ENCODE measurements around the gene MLLT10. TPM values are rescaled to one million over a fixed set of nuclear protein-coding genes. Genes with fewer than 3 reads are reported as not detected.

The MLLT10 gene
- total and polyA plus RNA-seq, 2 of the 8 experiments (the other 6 are each of a cell fraction or from before 2014, with no cell fraction given), result 53.1 to 62.1 TPM

DNA sequence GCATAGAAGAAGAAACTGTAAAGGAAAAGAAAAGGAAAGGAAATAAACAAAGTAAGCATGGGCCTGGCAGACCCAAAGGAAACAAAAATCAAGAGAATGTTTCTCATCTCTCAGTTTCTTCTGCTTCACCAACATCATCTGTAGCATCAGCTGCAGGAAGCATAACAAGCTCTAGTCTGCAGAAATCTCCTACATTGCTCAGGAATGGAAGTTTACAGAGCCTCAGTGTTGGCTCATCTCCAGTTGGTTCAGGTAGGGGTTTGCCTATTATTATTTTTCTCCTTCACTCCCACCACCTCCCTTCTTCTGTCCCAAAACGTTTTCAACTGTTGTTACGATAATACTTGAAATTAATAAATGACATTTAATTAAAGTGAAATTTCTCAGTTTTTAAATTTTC lies 139.6 kb downstream of the MLLT10 start:
- Histone ChIP-seq H2BK5ac (ENCODE audit: low read depth, low read length) (no peak overlapping the region), H3K9me3 (ENCODE audit: insufficient read depth in 2 of 2, low read depth in 1 of 2, low read length in 1 of 2) (no peaks in the 10 kb centered on the region), H3K79me1 (ENCODE audit: low read depth, low read length) (no peaks in the 10 kb centered on the region; the same call in 1 of the 2 replicates), H3K27me3 (replicated peaks in 1 of 4; ENCODE audit: control insufficient read depth in 3 of 4, extremely low read depth in 1 of 4, insufficient read depth in 3 of 4, low read length in 3 of 4) (no peaks in the 10 kb centered on the region), H2BK12ac (ENCODE audit: low read depth, low read length) (no peak overlapping the region), H3K27ac (ENCODE audit: low read depth, low read length) (no peak overlapping the region), H2AK5ac (ENCODE audit: low read depth, low read length) (no peak overlapping the region), H4K5ac (ENCODE audit: insufficient read length, low read depth, low read length) (no peak overlapping the region), H3K14ac (ENCODE audit: insufficient read length) (no peak overlapping the region), H3K4ac (replicated peaks; ENCODE audit: insufficient read length, low read depth, low read length) (no peak overlapping the region), H2BK20ac (ENCODE audit: low read length) (no peak overlapping the region), H4K8ac (ENCODE audit: extremely low read depth, insufficient read depth, low read length) (no peak overlapping the region), H3K9ac (replicated peaks in 1 of 4; ENCODE audit: extremely low read depth in 1 of 4, low read depth in 3 of 4, low read length in 3 of 4) (no peak overlapping the region), H2AFZ (ENCODE audit: low read length) (no peak overlapping the region), H3K23me2 (ENCODE audit: low read depth, low read length) (no peaks in the 10 kb centered on the region), H3K23ac (ENCODE audit: insufficient read length) (no peak overlapping the region), H2BK15ac (ENCODE audit: low read length) (no peak overlapping the region), H3K36me3 (ENCODE audit: control insufficient read depth in 2 of 4, insufficient read depth in 4 of 4, low read length in 3 of 4) (peaks cover 0 to 17% (median 2%) of the 10 kb centered on the region in 4 experiments; a peak in 4 of 8 replicates), H3K18ac (ENCODE audit: extremely low read depth, low read length) (no peak overlapping the region), H4K20me1 (replicated peaks in 1 of 2; ENCODE audit: control insufficient read depth in 1 of 2, insufficient read depth in 2 of 2, low read length in 2 of 2) (no peaks in the 10 kb centered on the region), H2BK120ac (replicated peaks; ENCODE audit: low read depth, low read length) (no peak overlapping the region), H3K4me3 (ENCODE audit: extremely low read depth in 1 of 4, insufficient read depth in 2 of 4, low read depth in 3 of 4, low read length in 4 of 4) (no peak overlapping the region), H4K91ac (replicated peaks; ENCODE audit: insufficient read length, low read length) (no peak overlapping the region), H3K4me2 (ENCODE audit: insufficient read depth in 1 of 2, low read depth in 2 of 2, low read length in 2 of 2) (no peak overlapping the region), H3K56ac (replicated peaks; ENCODE audit: insufficient read length, low read depth, low read length) (no peak overlapping the region), H3K4me1 (replicated peaks in 1 of 4; ENCODE audit: control insufficient read depth in 3 of 4, insufficient read depth in 4 of 4, low read length in 3 of 4) (no peaks in the 10 kb centered on the region; a peak in 2 of 7 replicates), H3K79me2 (ENCODE audit: control insufficient read depth in 1 of 2, insufficient read depth in 2 of 2, low read length in 2 of 2) (peaks cover 0 to 33% of the 10 kb centered on the region in 2 experiments; a peak in 2 of 4 replicates)
- no peak for DNase-seq (ENCODE audit: low read depth in 1 of 2, low spot score in 2 of 2)
- TF ChIP-seq BACH1 (IDR thresholded peaks at IDR 0.05; ENCODE audit: low read length) (no peak), SAP30 (IDR thresholded peaks at IDR 0.05; ENCODE audit: insufficient read depth, insufficient replicate concordance, low read length) (no peak)
- POLR2A ChIA-PET (ENCODE audit: partially characterized antibody), result interaction anchor here (1.4 kb wide), 1 partner anchor 11 kb away, joined by 3 read pairs; no protein-coding TSS in a partner anchor
- 88% methylated on average over 2 of the region's 2 CpGs; no CpG with 5 or more reads in 1 of the 2 experiments for WGBS, 2 experiments (ENCODE audit: extremely low coverage in 1 of 2, insufficient coverage in 1 of 2, insufficient read length in 1 of 2, insufficient replicate concordance in 2 of 2, low coverage in 1 of 2, low lambda C conversion rate in 2 of 2, missing lambda C conversion rate in 1 of 2)
- CTCF ChIA-PET (ENCODE audit: partially characterized antibody), result interaction anchor here (0.6 to 2.1 kb wide), 9 partner anchors 11 to 432 kb away, joined by 3 to 7 read pairs (median 4); no protein-coding TSS in a partner anchor
- FAIRE-seq, result no peak
